H9 (cell line): ENCODE results near the gene PLXNC1. TPM values are rescaled to one million over a fixed set of nuclear protein-coding genes. Genes with fewer than 3 reads are reported as not detected.

ENCODE experiments used
- DNase-seq: peaks from one replicate; pipeline ENCODE4 v3.0.0-alpha.2; 2017
- H2AFZ ChIP-seq: one replicate; pipeline ENCODE4 v1.6.1; 2013; ENCODE audit warnings: mild to moderate bottlenecking, low read length, control low read depth, moderate library complexity
- H2AK5ac ChIP-seq: 2 replicates; pipeline ENCODE4 v1.6.1; 2013; ENCODE audit warnings: low read length, control low read depth, mixed read lengths; ENCODE audit not compliant: insufficient read length
- H2BK120ac ChIP-seq: one replicate; pipeline ENCODE4 v1.6.1; 2013; ENCODE audit warnings: low read depth, mild to moderate bottlenecking, low read length, control low read depth, inconsistent platforms; ENCODE audit not compliant: poor library complexity, severe bottlenecking
- H2BK12ac ChIP-seq: 2 replicates; pipeline ENCODE4 v1.6.1; 2013; ENCODE audit warnings: low read length, control low read depth, mixed read lengths, low read depth; ENCODE audit not compliant: insufficient read length
- H2BK15ac ChIP-seq: 2 replicates; pipeline ENCODE4 v1.6.1; 2013; ENCODE audit warnings: low read depth, low read length, control low read depth
- H2BK20ac ChIP-seq: one replicate; pipeline ENCODE4 v1.6.1; 2013; ENCODE audit warnings: low read depth, mild to moderate bottlenecking, low read length, control low read depth, inconsistent platforms; ENCODE audit not compliant: poor library complexity, severe bottlenecking
- H2BK5ac ChIP-seq: 2 replicates; pipeline ENCODE4 v1.6.1; 2013; ENCODE audit warnings: low read length, control low read depth, mixed read lengths; ENCODE audit not compliant: insufficient read length
- H3K14ac ChIP-seq: 2 replicates; pipeline ENCODE4 v1.6.1; 2013; ENCODE audit warnings: low read length, control low read depth; ENCODE audit not compliant: insufficient read depth
- H3K18ac ChIP-seq: 2 replicates; pipeline ENCODE4 v1.6.1; 2013; ENCODE audit warnings: low read depth, mild to moderate bottlenecking, mixed read lengths, low read length, control low read depth; ENCODE audit not compliant: insufficient read length
- H3K23ac ChIP-seq: 2 replicates; pipeline ENCODE4 v1.6.1; 2013; ENCODE audit warnings: low read length, control low read depth, mixed read lengths, low read depth; ENCODE audit not compliant: insufficient read length
- H3K23me2 ChIP-seq: 2 replicates; pipeline ENCODE4 v1.6.1; 2013; ENCODE audit warnings: low read depth, mild to moderate bottlenecking, mixed read lengths, low read length, control low read depth; ENCODE audit not compliant: insufficient read length, poor library complexity, severe bottlenecking
- H3K27ac ChIP-seq: 2 replicates; pipeline ENCODE4 v1.5.1; 2013; ENCODE audit warnings: low read length, control low read depth, mixed read lengths, low read depth; ENCODE audit not compliant: insufficient read length
- H3K27me3 ChIP-seq: 2 replicates; pipeline ENCODE4 v1.6.1; 2013; ENCODE audit warnings: low read length, control low read depth, inconsistent platforms; ENCODE audit not compliant: insufficient read depth
- H3K4ac ChIP-seq: 2 replicates; pipeline ENCODE4 v1.6.1; 2013; ENCODE audit warnings: low read depth, mild to moderate bottlenecking, control low read depth, inconsistent platforms, low read length, moderate library complexity
- H3K4me1 ChIP-seq: 2 replicates; pipeline ENCODE4 v1.6.1; 2013; ENCODE audit warnings: low read length, control low read depth, inconsistent platforms; ENCODE audit not compliant: insufficient read depth
- H3K4me2 ChIP-seq: 2 replicates; pipeline ENCODE4 v1.6.1; 2013; ENCODE audit warnings: low read length, control low read depth, mixed read lengths; ENCODE audit not compliant: insufficient read length, insufficient read depth
- H3K56ac ChIP-seq: 2 replicates; pipeline ENCODE4 v1.6.1; 2013; ENCODE audit warnings: low read depth, mild to moderate bottlenecking, mixed read lengths, low read length, control low read depth; ENCODE audit not compliant: insufficient read length
- H3K79me1 ChIP-seq: 2 replicates; pipeline ENCODE4 v1.6.1; 2013; ENCODE audit warnings: low read depth, mild to moderate bottlenecking, moderate library complexity, low read length, control low read depth, inconsistent platforms; ENCODE audit not compliant: insufficient read depth, poor library complexity, severe bottlenecking
- H3K79me2 ChIP-seq: 2 replicates; pipeline ENCODE4 v1.6.1; 2013; ENCODE audit warnings: low read length, control low read depth, inconsistent platforms; ENCODE audit not compliant: insufficient read depth
- H3K9ac ChIP-seq: 2 replicates; pipeline ENCODE4 v1.6.1; 2013; ENCODE audit warnings: low read length, control low read depth, mixed read lengths; ENCODE audit not compliant: insufficient read length; ENCODE audit errors: extremely low read depth
- H3K9me3 ChIP-seq: one replicate; pipeline ENCODE4 v1.6.1; 2013; ENCODE audit warnings: low read depth, low read length, inconsistent platforms; ENCODE audit not compliant: control insufficient read depth
- H3T11ph ChIP-seq: one replicate; pipeline ENCODE4 v1.6.1; 2013; ENCODE audit warnings: mild to moderate bottlenecking, low read length, control low read depth, inconsistent platforms
- H4K20me1 ChIP-seq: one replicate; pipeline ENCODE4 v1.6.1; 2013; ENCODE audit not compliant: control insufficient read depth, insufficient read length, insufficient read depth
- H4K5ac ChIP-seq: 2 replicates; pipeline ENCODE4 v1.6.1; 2013; ENCODE audit warnings: low read depth, mild to moderate bottlenecking, mixed read lengths, low read length, control low read depth; ENCODE audit not compliant: insufficient read length
- H4K8ac ChIP-seq: replicated peaks from 2 replicates; pipeline ENCODE4 v1.6.1; 2013; ENCODE audit warnings: low read length, control low read depth, mixed read lengths, low read depth; ENCODE audit not compliant: insufficient read length
- H4K91ac ChIP-seq: 2 replicates; pipeline ENCODE4 v1.6.1; 2013; ENCODE audit warnings: low read depth, mild to moderate bottlenecking, moderate library complexity, mixed read lengths, low read length, control low read depth; ENCODE audit not compliant: insufficient read length
- H3K27ac Mint-ChIP-seq, 3 experiments: 2 replicates in 2 of 3; 3 replicates in 1 of 3; pipeline ENCODE4 v1.8.0; 2020 to 2021; ENCODE audit warnings: mixed read lengths in 3 of 3, mild to moderate bottlenecking in 1 of 3, moderate library complexity in 1 of 3
- H3K27me3 Mint-ChIP-seq: 2 replicates; pipeline ENCODE4 v1.8.0; 2021; ENCODE audit warnings: low read depth, mild to moderate bottlenecking, moderate library complexity, mixed read lengths
- H3K36me3 Mint-ChIP-seq, 3 experiments: 2 replicates in 2 of 3; 3 replicates in 1 of 3; pipeline ENCODE4 v1.8.0; 2020 to 2021; ENCODE audit warnings: low read depth in 3 of 3, mixed read lengths in 3 of 3; ENCODE audit not compliant: insufficient read depth in 1 of 3
- H3K4me1 Mint-ChIP-seq, 2 experiments: 2 replicates each; pipeline ENCODE4 v1.8.0; 2020; ENCODE audit warnings: mixed read lengths in 2 of 2
- H3K4me3 Mint-ChIP-seq, 2 experiments: 2 replicates in 1 of 2; 3 replicates in 1 of 2; pipeline ENCODE4 v1.8.0; 2020 to 2021; ENCODE audit warnings: mild to moderate bottlenecking in 2 of 2, mixed read lengths in 2 of 2, moderate library complexity in 1 of 2
- H3K9me3 Mint-ChIP-seq, 2 experiments: 2 replicates in 1 of 2; 3 replicates in 1 of 2; pipeline ENCODE4 v1.8.0; 2020; ENCODE audit warnings: mild to moderate bottlenecking in 2 of 2, mixed read lengths in 2 of 2, moderate library complexity in 1 of 2
- WGBS: extraction: QIAGEN DNeasy Blood & Tissue Kit; methylation state at CpG from one replicate; pipeline ENCODE4 v1.1.7; 2013; ENCODE audit warnings: missing lambda C conversion rate, low lambda C conversion rate, mixed read lengths; ENCODE audit not compliant: insufficient read length; ENCODE audit errors: extremely low coverage; 5-methylcytosine and 5-hydroxymethylcytosine counted together
- total RNA-seq: library from RNA; stranded (reverse); gene quantifications from 2 replicates; pipeline ENCODE4 v1.2.1, GENCODE V29; 2021
- TF ChIP-seq, protein P1 (sequence below): fragments of 200-600 bp; sonication (generic); conservative IDR thresholded peaks from 3 replicates; pipeline ENCODE4 v1.8.0; 2021; ENCODE audit warnings: antibody characterized with exemption, mild to moderate bottlenecking

Gene PLXNC1
- total RNA-seq, 1 experiment from 2014 or later: 1.2 TPM

GRCh38 chr12:94100990-94101737 lies 47.2 kb upstream of the PLXNC1 start:
- no peak overlapping the region for H3K27ac Mint-ChIP-seq
- Histone ChIP-seq H3T11ph (no peak overlapping the region), H3K23me2 (peaks cover 8% of the 10 kb centered on the region), H2BK12ac (no peak overlapping the region), H4K20me1 (no peaks in the 10 kb centered on the region), H3K9ac (no peak overlapping the region), H2AFZ (peak overlapping the region; percentile 32), H2AK5ac (no peak overlapping the region), H3K4me1 (0 out of 2 replicates have a peak, but pooled peaks cover 2% of the 10 kb centered on the region), H4K8ac (no peak overlapping the region), H2BK120ac (no peak overlapping the region), H3K4me2 (peak overlapping the region; percentile 82), H3K79me1 (no peaks in the 10 kb centered on the region), H3K14ac (no peak overlapping the region), H3K9me3 (no peaks in the 10 kb centered on the region), H3K56ac (no peak overlapping the region), H3K79me2 (no peaks in the 10 kb centered on the region), H3K27ac (no peak overlapping the region), H3K4ac (no peak overlapping the region), H2BK5ac (no peak overlapping the region), H3K18ac (no peak overlapping the region), H2BK15ac (no peak overlapping the region), H4K91ac (no peak overlapping the region), H4K5ac (no peak overlapping the region), H2BK20ac (no peak overlapping the region), H3K23ac (no peak overlapping the region), H3K27me3 (peaks cover 2% of the 10 kb centered on the region; the same call in 1 of the 2 replicates)
- no peaks in the 10 kb centered on the region for H3K36me3 Mint-ChIP-seq
- peaks cover 10 to 26% of the 10 kb centered on the region in 2 experiments for H3K4me1 Mint-ChIP-seq
- peaks cover 50% of the 10 kb centered on the region for H3K27me3 Mint-ChIP-seq
- H3K4me3 Mint-ChIP-seq: peak overlapping the region; percentile 71 to 78
- no CpG with 5 or more reads among the region's 38 CpGs for WGBS
- TF ChIP-seq, protein P1, sequence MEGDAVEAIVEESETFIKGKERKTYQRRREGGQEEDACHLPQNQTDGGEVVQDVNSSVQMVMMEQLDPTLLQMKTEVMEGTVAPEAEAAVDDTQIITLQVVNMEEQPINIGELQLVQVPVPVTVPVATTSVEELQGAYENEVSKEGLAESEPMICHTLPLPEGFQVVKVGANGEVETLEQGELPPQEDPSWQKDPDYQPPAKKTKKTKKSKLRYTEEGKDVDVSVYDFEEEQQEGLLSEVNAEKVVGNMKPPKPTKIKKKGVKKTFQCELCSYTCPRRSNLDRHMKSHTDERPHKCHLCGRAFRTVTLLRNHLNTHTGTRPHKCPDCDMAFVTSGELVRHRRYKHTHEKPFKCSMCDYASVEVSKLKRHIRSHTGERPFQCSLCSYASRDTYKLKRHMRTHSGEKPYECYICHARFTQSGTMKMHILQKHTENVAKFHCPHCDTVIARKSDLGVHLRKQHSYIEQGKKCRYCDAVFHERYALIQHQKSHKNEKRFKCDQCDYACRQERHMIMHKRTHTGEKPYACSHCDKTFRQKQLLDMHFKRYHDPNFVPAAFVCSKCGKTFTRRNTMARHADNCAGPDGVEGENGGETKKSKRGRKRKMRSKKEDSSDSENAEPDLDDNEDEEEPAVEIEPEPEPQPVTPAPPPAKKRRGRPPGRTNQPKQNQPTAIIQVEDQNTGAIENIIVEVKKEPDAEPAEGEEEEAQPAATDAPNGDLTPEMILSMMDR: peak; percentile 98
- peak; percentile 90 for DNase-seq
- H3K9me3 Mint-ChIP-seq: no peaks in the 10 kb centered on the region; a peak in 1 of 5 replicates
